OCI-LY1 (cell line): ENCODE measurements around the gene BSCL2.
"Not testable (repeated sequence)": the region's sequence is repeated elsewhere in the genome, so short reads cannot be mapped to it uniquely, and the experiment has no call there.

Experiments used
- H2AFZ ChIP-seq: fragments of 200-600 bp; sonication (generic), shearing (Covaris generic); 2 replicates; pipeline ENCODE4 v1.6.0; 2014; ENCODE audit warnings: antibody characterized with exemption, mild to moderate bottlenecking, low read length
- H3F3A ChIP-seq: fragments of 200-600 bp; sonication (generic), shearing (Covaris generic); 2 replicates; pipeline ENCODE4 v1.6.0; 2014; ENCODE audit warnings: mild to moderate bottlenecking, antibody characterized with exemption, low read length, moderate library complexity; ENCODE audit not compliant: insufficient read depth
- H3K27ac ChIP-seq: fragments of 200-600 bp; sonication (generic); 2 replicates; pipeline ENCODE4 v1.5.1; 2014; ENCODE audit warnings: low read length, mixed run types, mild to moderate bottlenecking, low read depth; ENCODE audit not compliant: poor library complexity, severe bottlenecking
- H3K27me3 ChIP-seq: fragments of 200-600 bp; sonication (generic); 2 replicates; pipeline ENCODE4 v1.6.0; 2014; ENCODE audit warnings: antibody characterized with exemption, mild to moderate bottlenecking, low read length, moderate library complexity; ENCODE audit not compliant: insufficient read depth
- H3K36me3 ChIP-seq: fragments of 200-600 bp; sonication (generic); 2 replicates; pipeline ENCODE4 v1.6.1; 2014; ENCODE audit warnings: mild to moderate bottlenecking, antibody characterized with exemption, low read length, moderate library complexity, mixed read lengths; ENCODE audit not compliant: insufficient read depth
- H3K4me1 ChIP-seq: fragments of 200-600 bp; sonication (generic); 2 replicates; pipeline ENCODE4 v1.5.1; 2014; ENCODE audit warnings: mild to moderate bottlenecking, low read length, moderate library complexity; ENCODE audit not compliant: insufficient read depth, severe bottlenecking
- H3K4me2 ChIP-seq: fragments of 200-600 bp; sonication (generic), shearing (Covaris generic); 2 replicates; pipeline ENCODE4 v1.6.1; 2014; ENCODE audit warnings: low read length
- H3K4me3 ChIP-seq: fragments of 200-600 bp; sonication (generic); 2 replicates; pipeline ENCODE4 v1.5.1; 2014; ENCODE audit warnings: low read length, low read depth, mild to moderate bottlenecking, mixed read lengths; ENCODE audit not compliant: poor library complexity, severe bottlenecking
- H3K79me2 ChIP-seq: fragments of 200-600 bp; shearing (Covaris generic); 2 replicates; pipeline ENCODE4 v1.6.1; 2016; ENCODE audit warnings: mixed run types, low read length, mixed read lengths; ENCODE audit not compliant: insufficient read depth
- H3K9ac ChIP-seq: fragments of 200-600 bp; sonication (generic), shearing (Covaris generic); 2 replicates; pipeline ENCODE4 v1.6.1; 2014; ENCODE audit warnings: mild to moderate bottlenecking, low read length, mixed read lengths
- H3K9me2 ChIP-seq: fragments of 200-600 bp; sonication (generic), shearing (Covaris generic); 2 replicates; pipeline ENCODE4 v1.6.1; 2014; ENCODE audit warnings: low read depth, mild to moderate bottlenecking, low read length, mixed read lengths
- H3K9me3 ChIP-seq: fragments of 200-600 bp; shearing (Covaris generic); 2 replicates; pipeline ENCODE4 v1.6.1; 2014; ENCODE audit warnings: low read length, mixed read lengths
- H4K20me1 ChIP-seq: fragments of 200-600 bp; sonication (generic), shearing (Covaris generic); 2 replicates; pipeline ENCODE4 v1.6.0; 2016; ENCODE audit warnings: mild to moderate bottlenecking, low read length; ENCODE audit not compliant: insufficient read depth
- EZH2 ChIP-seq: fragments of 200-600 bp; sonication (generic), shearing (Covaris generic); IDR thresholded peaks from 2 replicates; pipeline ENCODE4 v1.8.0; 2017; ENCODE audit warnings: borderline replicate concordance, mixed run types, mild to moderate bottlenecking, antibody characterized with exemption, low read length, moderate library complexity, mixed read lengths
- TF ChIP-seq, protein P1 (sequence below): fragments of 200-600 bp; sonication (generic), shearing (Covaris generic); IDR thresholded peaks from 2 replicates; pipeline ENCODE4 v1.5.1; 2017; ENCODE audit warnings: mild to moderate bottlenecking, antibody characterized with exemption, low read length, moderate library complexity, mixed read lengths

Gene BSCL2

DNA sequence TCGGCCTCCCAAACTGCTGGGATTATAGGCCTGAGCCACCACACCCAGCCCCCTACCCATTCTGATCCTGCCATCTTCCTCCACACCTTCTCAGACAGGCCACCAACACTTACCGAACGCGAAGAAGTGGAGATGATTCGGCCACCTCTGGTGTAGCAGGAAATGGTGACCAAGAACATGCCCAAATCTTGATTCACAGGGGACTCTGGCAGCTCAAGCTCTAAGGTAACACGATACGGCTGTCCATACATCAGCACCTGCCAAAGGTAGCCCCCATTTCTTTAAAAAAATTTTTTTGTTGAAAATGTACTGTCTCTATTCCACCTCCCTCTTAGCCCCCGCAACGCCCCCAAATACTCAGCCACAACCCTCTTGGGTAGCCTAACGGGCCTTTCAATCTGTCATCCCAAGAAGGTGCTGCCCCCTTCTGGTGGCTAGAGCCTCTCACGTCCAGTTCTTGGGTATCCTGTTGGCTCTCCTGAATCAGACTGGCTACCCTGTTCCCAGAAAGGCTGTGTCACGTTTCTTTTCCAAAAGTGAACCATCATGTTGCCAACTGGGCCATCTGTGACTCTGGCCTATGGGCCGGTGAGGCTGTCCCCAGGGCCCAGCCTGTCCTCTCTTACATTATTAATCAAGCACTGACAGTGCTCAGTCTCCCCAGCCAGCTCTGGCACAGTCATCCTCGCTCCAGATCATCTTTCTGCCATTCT lies 12.6 kb downstream of the BSCL2 start:
- Histone ChIP-seq H3K27me3 (no peaks in the 10 kb centered on the region), H3F3A (no peaks in the 10 kb centered on the region), H3K4me3 (no peak overlapping the region), H3K9me2 (no peaks in the 10 kb centered on the region), H4K20me1 (no peaks in the 10 kb centered on the region), H3K36me3 (peaks cover 54% of the 10 kb centered on the region), H3K4me1 (no peaks in the 10 kb centered on the region), H3K9ac (no peak overlapping the region; the same call in 1 of the 2 replicates), H2AFZ (no peak overlapping the region), H3K4me2 (no peak overlapping the region), H3K9me3 (no peaks in the 10 kb centered on the region), H3K79me2 (no peaks in the 10 kb centered on the region), H3K27ac (no peak overlapping the region)
- TF ChIP-seq, protein P1, sequence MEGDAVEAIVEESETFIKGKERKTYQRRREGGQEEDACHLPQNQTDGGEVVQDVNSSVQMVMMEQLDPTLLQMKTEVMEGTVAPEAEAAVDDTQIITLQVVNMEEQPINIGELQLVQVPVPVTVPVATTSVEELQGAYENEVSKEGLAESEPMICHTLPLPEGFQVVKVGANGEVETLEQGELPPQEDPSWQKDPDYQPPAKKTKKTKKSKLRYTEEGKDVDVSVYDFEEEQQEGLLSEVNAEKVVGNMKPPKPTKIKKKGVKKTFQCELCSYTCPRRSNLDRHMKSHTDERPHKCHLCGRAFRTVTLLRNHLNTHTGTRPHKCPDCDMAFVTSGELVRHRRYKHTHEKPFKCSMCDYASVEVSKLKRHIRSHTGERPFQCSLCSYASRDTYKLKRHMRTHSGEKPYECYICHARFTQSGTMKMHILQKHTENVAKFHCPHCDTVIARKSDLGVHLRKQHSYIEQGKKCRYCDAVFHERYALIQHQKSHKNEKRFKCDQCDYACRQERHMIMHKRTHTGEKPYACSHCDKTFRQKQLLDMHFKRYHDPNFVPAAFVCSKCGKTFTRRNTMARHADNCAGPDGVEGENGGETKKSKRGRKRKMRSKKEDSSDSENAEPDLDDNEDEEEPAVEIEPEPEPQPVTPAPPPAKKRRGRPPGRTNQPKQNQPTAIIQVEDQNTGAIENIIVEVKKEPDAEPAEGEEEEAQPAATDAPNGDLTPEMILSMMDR: peak; percentile 88
- no peak for TF ChIP-seq EZH2

GRCh38 chr11:62693624-62694023 lies 13.6 kb downstream of the BSCL2 start:
- H3F3A ChIP-seq, H3K4me3 ChIP-seq, H3K9ac ChIP-seq, H2AFZ ChIP-seq, H3K27ac ChIP-seq, H3K4me1 ChIP-seq, H3K4me2 ChIP-seq, H3K9me2 ChIP-seq, H3K9me3 ChIP-seq, H4K20me1 ChIP-seq, H3K79me2 ChIP-seq, H3K27me3 ChIP-seq: not testable (repeated sequence)
- peaks cover 52% of the 10 kb centered on the region for H3K36me3 ChIP-seq

DNA sequence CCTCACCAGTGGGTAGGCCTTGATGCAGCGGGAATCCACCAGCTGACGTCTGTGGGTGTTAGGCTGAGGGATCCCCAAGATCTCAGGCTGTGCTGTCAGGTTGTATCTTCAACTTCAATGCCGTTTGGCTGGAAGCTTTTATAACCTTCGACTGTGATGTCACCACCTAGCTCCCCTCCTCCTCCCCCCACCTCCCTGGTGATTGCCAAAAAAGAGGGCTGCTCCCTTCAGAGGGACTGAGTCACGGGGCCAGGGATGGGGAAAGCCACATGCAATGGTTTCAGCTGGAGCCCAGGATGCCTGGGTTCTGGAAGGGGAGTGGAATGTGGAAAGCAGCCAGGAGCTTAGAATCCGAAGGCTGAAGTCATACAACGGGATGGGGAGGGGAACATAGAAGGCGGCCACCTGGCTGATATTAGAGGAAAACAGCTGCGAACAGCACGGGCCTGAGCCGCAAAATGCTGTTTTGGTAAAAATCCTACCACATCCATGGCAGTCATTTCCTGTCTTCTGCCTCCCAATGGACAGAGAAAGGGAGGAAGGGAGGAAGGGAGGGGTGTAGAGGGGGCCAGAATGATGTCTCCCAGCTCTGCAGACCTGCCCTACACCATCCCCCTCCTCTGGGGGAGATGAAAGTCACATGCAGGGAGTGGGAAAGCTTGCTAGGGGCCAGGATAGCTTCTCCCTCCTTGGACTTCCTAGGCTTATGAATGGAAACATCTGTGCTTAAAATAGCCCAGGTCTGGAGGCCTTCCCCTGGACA lies 17.6 kb downstream of the BSCL2 start, which contains the start of gene LRRN4CL:
LRRN4CL (minus strand) TSS at position 110 of the 763 bp plus-strand sequence. CDS start 1,022 bp downstream, outside the sequence.
- no peak within 1 kb of the TSS for H2AFZ ChIP-seq

More for the DNA sequence above, 17.6 kb downstream of the BSCL2 start, which contains the start of gene LRRN4CL:
- Histone ChIP-seq H3K27me3 (no peaks in the 10 kb centered on the region), H3K9ac (no peak within 1 kb of the TSS), H3K4me3 (no peak within 1 kb of the TSS), H4K20me1 (no peaks in the 10 kb centered on the region), H3K27ac (no peak within 1 kb of the TSS), H3K79me2 (no peaks in the 10 kb centered on the region), H3K9me2 (no peaks in the 10 kb centered on the region), H3K4me1 (no peaks in the 10 kb centered on the region), H3K9me3 (no peaks in the 10 kb centered on the region), H3K36me3 (peaks cover 48% of the 10 kb centered on the region; the same call in 1 of the 2 replicates), H3K4me2 (no peak within 1 kb of the TSS), H3F3A (no peaks in the 10 kb centered on the region)
- TF ChIP-seq, protein P1: no peak
- no peak for TF ChIP-seq EZH2
